Activated CD4-positive, alpha-beta T cell treated with anti-CD3 and anti-CD28 coated beads, Interleukin-2, amount 10 ng/mL, durations not matched to agents 7 days and 5 days (primary cell): ENCODE measurements around the gene MYLK2. TPM values are rescaled to one million over a fixed set of nuclear protein-coding genes. Genes with fewer than 3 reads are reported as not detected.
A peak's percentile ranks its signal among the peaks of the same experiment; 100 is the strongest.

Experiments used
- CTCF ChIA-PET: fragments of 350-600 bp; sonication (Branson Sonifier 250); formaldehyde crosslinking; loops from one replicate; lab custom pipeline; 2021; ENCODE audit warnings: antibody characterized with exemption; lab: Charles Lee
- POLR2A ChIA-PET: fragments of 350-600 bp; sonication (Branson Sonifier 250); formaldehyde crosslinking; loops from one replicate; lab custom pipeline; 2021; ENCODE audit warnings: antibody characterized with exemption; lab: Charles Lee
- DNase-seq: peaks from one replicate; pipeline ENCODE4 v3.0.0-alpha.2; 2020
- H3K27ac Mint-ChIP-seq: one replicate; pipeline ENCODE4 v1.8.0; 2021; ENCODE audit warnings: mild to moderate bottlenecking, moderate library complexity, mixed read lengths
- H3K27me3 Mint-ChIP-seq: one replicate; pipeline ENCODE4 v1.8.0; 2021; ENCODE audit warnings: mixed read lengths
- H3K36me3 Mint-ChIP-seq: one replicate; pipeline ENCODE4 v1.8.0; 2021; ENCODE audit warnings: low read depth, mixed read lengths
- H3K4me1 Mint-ChIP-seq: one replicate; pipeline ENCODE4 v1.8.0; 2021; ENCODE audit warnings: mixed read lengths
- H3K4me3 Mint-ChIP-seq: one replicate; pipeline ENCODE4 v1.8.0; 2021; ENCODE audit warnings: mild to moderate bottlenecking, moderate library complexity, mixed read lengths
- H3K9me3 Mint-ChIP-seq: one replicate; pipeline ENCODE4 v1.8.0; 2021; ENCODE audit warnings: mixed read lengths
- total RNA-seq, 2 experiments: library from RNA; stranded (reverse); gene quantifications; one replicate each; pipeline ENCODE4 v1.2.3, GENCODE V29; 2021

Gene MYLK2
- total RNA-seq: under 1 TPM; 0.52 to 0.87 TPM

- DNase-seq: no peak
- H3K4me1 Mint-ChIP-seq: peaks cover 2% of the 10 kb centered on the region
- no peaks in the 10 kb centered on the region for H3K36me3 Mint-ChIP-seq
- no peaks in the 10 kb centered on the region for H3K27me3 Mint-ChIP-seq
- ChIA-PET POLR2A (no interaction called here), CTCF (interaction anchor here (1.1 to 2.3 kb wide), 3 partner anchors 11 to 33 kb away, joined by 3 to 6 read pairs (median 5); no protein-coding TSS in a partner anchor)
- H3K4me3 Mint-ChIP-seq: no peak within 1 kb of the TSS
- no peaks in the 10 kb centered on the region for H3K9me3 Mint-ChIP-seq
- peak within 1 kb of the TSS; percentile 19 for H3K27ac Mint-ChIP-seq
These were observed at the start of gene MYLK2 for GRCh38 chr20:31819083-31819784. MYLK2 (plus strand) TSS chr20:31819356; CDS start chr20:31819581, 225 bp downstream.

GRCh38 chr20:31769681-31770080 lies 49.5 kb upstream of the MYLK2 start:
- CTCF ChIA-PET: no interaction called here
- no peak overlapping the region for H3K27ac Mint-ChIP-seq

GRCh38 chr20:31770243-31770642 lies 48.9 kb upstream of the MYLK2 start:
- Mint-ChIP-seq H3K36me3 (peaks cover 64% of the 10 kb centered on the region), H3K27ac (peak overlapping the region; percentile 25), H3K4me3 (no peak overlapping the region), H3K27me3 (no peaks in the 10 kb centered on the region), H3K9me3 (no peaks in the 10 kb centered on the region), H3K4me1 (peaks cover 2% of the 10 kb centered on the region)
- POLR2A ChIA-PET: no interaction called here
- CTCF ChIA-PET: no interaction called here
- no peak for DNase-seq

More at GRCh38 chr20:31769681-31770080, 49.5 kb upstream of the MYLK2 start:
- DNase-seq: no peak
- Mint-ChIP-seq H3K27me3 (no peaks in the 10 kb centered on the region), H3K9me3 (no peaks in the 10 kb centered on the region), H3K36me3 (peaks cover 66% of the 10 kb centered on the region), H3K4me3 (no peak overlapping the region), H3K4me1 (peaks cover 4% of the 10 kb centered on the region)
- POLR2A ChIA-PET: no interaction called here

- peaks cover 72% of the 10 kb centered on the region for H3K36me3 Mint-ChIP-seq
- H3K27ac Mint-ChIP-seq: no peak overlapping the region
- CTCF ChIA-PET: interaction anchor here (0.6 kb wide), 1 partner anchor 11 kb away, joined by 3 read pairs; no protein-coding TSS in a partner anchor
- POLR2A ChIA-PET: no interaction called here
- no peak overlapping the region for H3K4me3 Mint-ChIP-seq
- H3K27me3 Mint-ChIP-seq: no peaks in the 10 kb centered on the region
- H3K9me3 Mint-ChIP-seq: no peaks in the 10 kb centered on the region
- peaks cover 2% of the 10 kb centered on the region for H3K4me1 Mint-ChIP-seq
- no peak for DNase-seq
These were observed 44.7 kb upstream of the MYLK2 start for GRCh38 chr20:31774408-31774807.

GRCh38 chr20:31780839-31781238 lies 38.3 kb upstream of the MYLK2 start:
- no peaks in the 10 kb centered on the region for H3K9me3 Mint-ChIP-seq
- ChIA-PET CTCF (no interaction called here), POLR2A (no interaction called here)
- H3K4me1 Mint-ChIP-seq: no peaks in the 10 kb centered on the region
- DNase-seq: no peak
- H3K27ac Mint-ChIP-seq: no peak overlapping the region
- no peak overlapping the region for H3K4me3 Mint-ChIP-seq
- H3K36me3 Mint-ChIP-seq: peaks cover 66% of the 10 kb centered on the region
- no peaks in the 10 kb centered on the region for H3K27me3 Mint-ChIP-seq

GRCh38 chr20:31781945-31782344 lies 37.2 kb upstream of the MYLK2 start:
- H3K27me3 Mint-ChIP-seq: no peaks in the 10 kb centered on the region
- peaks cover 68% of the 10 kb centered on the region for H3K36me3 Mint-ChIP-seq
- POLR2A ChIA-PET: no interaction called here
- no peaks in the 10 kb centered on the region for H3K4me1 Mint-ChIP-seq
- no peaks in the 10 kb centered on the region for H3K9me3 Mint-ChIP-seq
- H3K27ac Mint-ChIP-seq: no peak overlapping the region
- H3K4me3 Mint-ChIP-seq: no peak overlapping the region
- no peak for DNase-seq
- CTCF ChIA-PET: no interaction called here

GRCh38 chr20:31784354-31785044 lies 34.7 kb upstream of the MYLK2 start:
- H3K36me3 Mint-ChIP-seq: peaks cover 66% of the 10 kb centered on the region
- ChIA-PET POLR2A (no interaction called here), CTCF (interaction anchor here (0.7 to 1.6 kb wide), 2 partner anchors 10 to 17 kb away, joined by 3 to 4 read pairs; no protein-coding TSS in a partner anchor)

GRCh38 chr20:31785089-31785488 lies 34.1 kb upstream of the MYLK2 start:
- no peaks in the 10 kb centered on the region for H3K27me3 Mint-ChIP-seq
- H3K9me3 Mint-ChIP-seq: no peaks in the 10 kb centered on the region
- POLR2A ChIA-PET: interaction anchor here (0.7 kb wide), 1 partner anchor 26 kb away, joined by 3 read pairs; no protein-coding TSS in a partner anchor
- no peak overlapping the region for H3K4me3 Mint-ChIP-seq
- no peak for DNase-seq
- H3K27ac Mint-ChIP-seq: no peak overlapping the region
- peaks cover 60% of the 10 kb centered on the region for H3K36me3 Mint-ChIP-seq
- CTCF ChIA-PET: interaction anchor here (0.9 to 1.6 kb wide), 3 partner anchors 10 to 19 kb away, joined by 3 read pairs; no protein-coding TSS in a partner anchor
- no peaks in the 10 kb centered on the region for H3K4me1 Mint-ChIP-seq

More at GRCh38 chr20:31784354-31785044, 34.7 kb upstream of the MYLK2 start:
- no peaks in the 10 kb centered on the region for H3K9me3 Mint-ChIP-seq
- DNase-seq: no peak
- no peak overlapping the region for H3K4me3 Mint-ChIP-seq
- no peaks in the 10 kb centered on the region for H3K27me3 Mint-ChIP-seq
- H3K4me1 Mint-ChIP-seq: no peaks in the 10 kb centered on the region
- H3K27ac Mint-ChIP-seq: no peak overlapping the region

GRCh38 chr20:31788578-31788977 lies 30.6 kb upstream of the MYLK2 start:
- Mint-ChIP-seq H3K27me3 (no peaks in the 10 kb centered on the region), H3K27ac (no peak overlapping the region), H3K36me3 (peaks cover 58% of the 10 kb centered on the region), H3K4me3 (no peak overlapping the region), H3K4me1 (no peaks in the 10 kb centered on the region), H3K9me3 (no peaks in the 10 kb centered on the region)
- CTCF ChIA-PET: interaction anchor here (1.6 kb wide), 1 partner anchor 65 kb away, joined by 3 read pairs; no protein-coding TSS in a partner anchor
- POLR2A ChIA-PET: no interaction called here
- no peak for DNase-seq

GRCh38 chr20:31790401-31790800 lies 28.8 kb upstream of the MYLK2 start:
- no peak for DNase-seq
- Mint-ChIP-seq H3K27me3 (no peaks in the 10 kb centered on the region), H3K4me3 (no peak overlapping the region), H3K27ac (no peak overlapping the region), H3K36me3 (peaks cover 57% of the 10 kb centered on the region), H3K9me3 (no peaks in the 10 kb centered on the region), H3K4me1 (peaks cover 2% of the 10 kb centered on the region)
- ChIA-PET POLR2A (no interaction called here), CTCF (no interaction called here)

- Mint-ChIP-seq H3K4me3 (no peak overlapping the region), H3K4me1 (peaks cover 2% of the 10 kb centered on the region), H3K9me3 (no peaks in the 10 kb centered on the region), H3K27ac (no peak overlapping the region), H3K36me3 (peaks cover 75% of the 10 kb centered on the region), H3K27me3 (no peaks in the 10 kb centered on the region)
- DNase-seq: no peak
- ChIA-PET CTCF (interaction anchor here (0.9 kb wide), 1 partner anchor 12 kb away, joined by 3 read pairs; no protein-coding TSS in a partner anchor), POLR2A (no interaction called here)
These were observed 21.8 kb upstream of the MYLK2 start for GRCh38 chr20:31797364-31797763.

GRCh38 chr20:31801508-31801907 lies 17.6 kb upstream of the MYLK2 start:
- Mint-ChIP-seq H3K4me3 (no peak overlapping the region), H3K4me1 (peaks cover 12% of the 10 kb centered on the region), H3K27ac (no peak overlapping the region), H3K9me3 (no peaks in the 10 kb centered on the region), H3K27me3 (no peaks in the 10 kb centered on the region), H3K36me3 (peaks cover 72% of the 10 kb centered on the region)
- ChIA-PET POLR2A (no interaction called here), CTCF (no interaction called here)
- no peak for DNase-seq
